Bronchial epithelial cell (primary cell): ENCODE results near the gene CHRNA1. TPM values are rescaled to one million over a fixed set of nuclear protein-coding genes. Genes with fewer than 3 reads are reported as not detected.

Source experiments
- DNase-seq: peaks from one replicate; pipeline ENCODE4 v3.0.0-alpha.2; 2010; ENCODE audit warnings: low read depth
- FAIRE-seq: peaks from 2 replicates; lab custom pipeline; 2011; peaks lifted over from hg19 to GRCh38; lab: Jason Lieb, UNC
- H3K27me3 ChIP-seq: 2 replicates; pipeline ENCODE4 v1.5.1; 2011; ENCODE audit warnings: low read length; ENCODE audit not compliant: control insufficient read depth, insufficient read depth
- H3K36me3 ChIP-seq: 2 replicates; pipeline ENCODE4 v1.5.1; 2011; ENCODE audit warnings: low read length; ENCODE audit not compliant: control insufficient read depth, insufficient read depth
- H3K4me3 ChIP-seq: 2 replicates; pipeline ENCODE4 v1.5.1; 2011; ENCODE audit warnings: mild to moderate bottlenecking, low read depth, low read length, control low read depth
- total RNA-seq: library from RNA; depleted of rRNA; stranded (reverse); fragments of >200 nt; gene quantifications from 2 replicates; pipeline ENCODE4 v1.2.1, GENCODE V29; 2014
- TF ChIP-seq, protein P1 (sequence below): IDR thresholded peaks from 2 replicates; pipeline ENCODE4 v1.5.1; 2011; ENCODE audit warnings: mild to moderate bottlenecking, moderate library complexity, low read length, control low read depth, inconsistent platforms; ENCODE audit not compliant: insufficient read depth, severe bottlenecking

The CHRNA1 gene
- total RNA-seq, 1 donor from 2014 or later: not detected

DNA sequence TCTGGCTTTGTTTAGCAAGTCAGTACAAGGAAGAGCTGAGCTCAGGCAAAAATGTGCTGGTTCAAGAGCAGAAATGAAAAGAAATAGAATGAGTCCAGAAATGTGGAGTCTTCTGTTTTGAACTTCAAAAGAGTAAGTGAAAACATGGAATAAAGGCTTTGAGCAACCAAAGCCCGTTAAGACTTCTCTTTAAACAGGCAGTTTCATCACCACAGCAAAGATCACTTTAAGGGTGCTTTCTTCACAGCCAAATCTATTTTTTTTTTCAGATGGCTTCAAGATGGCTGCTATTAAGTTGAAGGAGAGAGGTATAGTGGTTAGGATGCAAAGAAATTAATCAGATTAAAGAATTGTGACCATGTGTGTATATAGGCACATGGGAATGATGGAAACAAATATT is 2.0 kb upstream of the CHRNA1 start:
- Histone ChIP-seq H3K4me3 (no peak overlapping the region), H3K27me3 (no peaks in the 10 kb centered on the region), H3K36me3 (no peaks in the 10 kb centered on the region)
- TF ChIP-seq, protein P1, sequence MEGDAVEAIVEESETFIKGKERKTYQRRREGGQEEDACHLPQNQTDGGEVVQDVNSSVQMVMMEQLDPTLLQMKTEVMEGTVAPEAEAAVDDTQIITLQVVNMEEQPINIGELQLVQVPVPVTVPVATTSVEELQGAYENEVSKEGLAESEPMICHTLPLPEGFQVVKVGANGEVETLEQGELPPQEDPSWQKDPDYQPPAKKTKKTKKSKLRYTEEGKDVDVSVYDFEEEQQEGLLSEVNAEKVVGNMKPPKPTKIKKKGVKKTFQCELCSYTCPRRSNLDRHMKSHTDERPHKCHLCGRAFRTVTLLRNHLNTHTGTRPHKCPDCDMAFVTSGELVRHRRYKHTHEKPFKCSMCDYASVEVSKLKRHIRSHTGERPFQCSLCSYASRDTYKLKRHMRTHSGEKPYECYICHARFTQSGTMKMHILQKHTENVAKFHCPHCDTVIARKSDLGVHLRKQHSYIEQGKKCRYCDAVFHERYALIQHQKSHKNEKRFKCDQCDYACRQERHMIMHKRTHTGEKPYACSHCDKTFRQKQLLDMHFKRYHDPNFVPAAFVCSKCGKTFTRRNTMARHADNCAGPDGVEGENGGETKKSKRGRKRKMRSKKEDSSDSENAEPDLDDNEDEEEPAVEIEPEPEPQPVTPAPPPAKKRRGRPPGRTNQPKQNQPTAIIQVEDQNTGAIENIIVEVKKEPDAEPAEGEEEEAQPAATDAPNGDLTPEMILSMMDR: no peak
- no peak for DNase-seq
- no peak for FAIRE-seq

DNA sequence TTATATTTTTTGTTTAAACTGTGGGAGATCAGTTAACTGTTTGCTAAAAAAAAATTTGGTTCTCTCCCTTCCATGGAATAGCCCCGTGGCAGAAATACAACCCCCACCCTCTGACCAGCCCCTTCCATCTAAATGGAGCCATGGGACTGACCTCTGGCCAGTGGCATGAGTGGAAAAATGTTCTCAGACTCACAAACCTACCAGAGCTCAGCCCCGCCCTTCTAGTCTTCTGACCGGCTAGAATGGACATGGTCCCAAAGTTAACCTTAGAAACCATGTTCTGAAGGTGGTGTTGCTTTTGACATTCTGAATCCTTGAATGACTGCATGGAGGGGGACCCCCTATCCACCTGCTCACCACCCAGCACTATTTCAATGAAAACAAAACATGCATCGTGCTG is 1.3 kb upstream of the CHRNA1 start:
- H3K4me3 ChIP-seq: no peak overlapping the region
- DNase-seq (no peak), FAIRE-seq (no peak)
- TF ChIP-seq, protein P1: no peak
- H3K27me3 ChIP-seq: no peaks in the 10 kb centered on the region
- no peaks in the 10 kb centered on the region for H3K36me3 ChIP-seq

DNA sequence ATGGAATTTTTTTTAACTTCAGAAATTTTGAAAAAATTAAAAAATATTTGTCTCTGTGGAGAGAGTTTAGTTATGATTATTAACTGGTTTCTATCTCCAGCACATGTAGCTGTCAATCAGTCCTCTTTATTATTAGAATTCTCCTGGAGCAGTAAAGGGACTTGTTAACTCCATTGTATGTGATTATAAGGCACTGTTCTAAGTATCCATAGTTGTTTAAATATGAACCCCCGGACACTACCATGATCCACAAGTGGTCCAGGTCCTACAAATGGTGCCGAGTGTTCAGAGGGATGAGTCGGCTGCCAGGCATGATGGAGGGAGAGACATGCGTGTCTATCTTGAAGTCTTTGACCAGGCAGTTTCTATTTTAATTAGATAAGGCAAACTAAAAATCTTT is 492 bp downstream of the CHRNA1 start:
- DNase-seq: peak; percentile 34
- no peak overlapping the region for H3K4me3 ChIP-seq
- H3K36me3 ChIP-seq: no peaks in the 10 kb centered on the region
- no peak for FAIRE-seq
- no peaks in the 10 kb centered on the region for H3K27me3 ChIP-seq
- TF ChIP-seq, protein P1: no peak

DNA sequence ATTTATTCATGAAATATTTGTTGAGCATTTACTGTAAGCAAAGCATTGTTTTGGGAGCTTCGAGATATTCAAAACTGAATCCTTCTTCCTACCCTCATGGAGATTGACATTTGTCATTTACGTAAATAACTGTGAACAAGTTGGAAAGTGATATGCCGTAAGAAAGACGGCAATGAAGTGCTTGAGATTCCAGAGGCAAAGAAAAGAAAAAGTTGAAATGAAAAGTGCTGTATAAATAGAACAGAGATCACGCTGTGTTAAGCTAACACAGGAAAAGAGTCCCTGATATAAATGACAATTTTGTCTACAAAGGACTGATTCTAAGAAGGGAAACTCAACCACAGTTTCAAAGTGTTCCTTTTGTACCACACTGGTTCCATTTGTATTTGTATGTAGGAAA is 1.8 kb downstream of the CHRNA1 start:
- H3K4me3 ChIP-seq: no peak overlapping the region
- TF ChIP-seq, protein P1: no peak
- no peak for FAIRE-seq

DNA sequence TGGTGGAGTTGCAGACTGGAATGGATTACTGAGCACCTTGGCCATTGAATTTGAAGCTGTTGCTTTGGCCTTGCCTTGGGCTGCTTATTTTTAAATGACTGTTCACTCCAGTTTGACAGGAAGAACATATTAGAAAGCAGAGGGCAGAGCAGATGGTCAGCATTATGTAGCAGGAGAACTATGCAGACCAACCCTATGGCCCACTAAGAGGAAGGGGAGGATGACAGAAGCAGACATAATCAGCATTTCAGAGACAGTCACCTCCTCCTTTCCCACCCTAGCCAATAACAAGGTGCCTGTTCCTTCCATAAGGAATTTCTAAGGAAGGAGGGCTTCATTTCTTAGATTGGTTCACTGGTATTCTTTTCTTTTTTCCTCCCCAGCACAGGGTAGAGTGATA is 2.4 kb downstream of the CHRNA1 start:
- Histone ChIP-seq H3K36me3 (no peaks in the 10 kb centered on the region), H3K27me3 (no peaks in the 10 kb centered on the region), H3K4me3 (no peak overlapping the region)
- FAIRE-seq (no peak), DNase-seq (peak; percentile 51)
- TF ChIP-seq, protein P1: no peak

More for the DNA sequence above, 1.8 kb downstream of the CHRNA1 start:
- H3K36me3 ChIP-seq: no peaks in the 10 kb centered on the region
- H3K27me3 ChIP-seq: no peaks in the 10 kb centered on the region
- no peak for DNase-seq

DNA sequence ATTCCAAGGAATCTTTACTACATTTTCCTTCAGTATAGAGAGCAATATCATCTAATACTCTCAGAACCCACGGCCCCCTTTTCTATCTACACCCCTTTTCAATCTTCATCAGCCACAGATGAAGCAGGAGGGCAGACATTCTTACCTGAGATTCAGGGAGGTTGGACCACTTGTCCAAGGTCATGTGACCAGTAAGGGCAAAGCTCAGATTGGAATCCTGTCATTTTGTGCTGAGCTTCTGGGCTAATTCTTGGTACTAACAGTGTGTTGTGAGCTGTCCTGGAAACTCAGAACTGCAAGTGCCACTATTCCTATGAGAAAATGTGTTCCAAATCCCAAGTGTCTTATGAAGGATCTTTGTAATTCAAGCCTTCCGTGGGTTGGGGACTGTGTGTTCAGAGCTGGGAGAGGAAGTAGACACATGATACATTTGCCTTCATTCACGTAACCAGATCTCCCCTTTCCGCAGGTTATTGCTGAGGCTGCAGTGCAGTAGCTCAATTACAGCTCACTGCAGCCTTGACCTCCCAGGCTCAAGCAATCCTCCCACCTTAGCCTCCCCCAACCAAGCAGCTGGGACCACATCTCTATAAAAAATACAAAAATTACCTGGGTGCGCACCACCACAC is 3.3 kb downstream of the CHRNA1 start:
- Histone ChIP-seq H3K4me3 (no peak overlapping the region), H3K27me3 (no peaks in the 10 kb centered on the region), H3K36me3 (no peaks in the 10 kb centered on the region)
- DNase-seq (no peak), FAIRE-seq (no peak)
- TF ChIP-seq, protein P1: no peak
